Heart left ventricle (tissue), 16 donors: ENCODE measurements around the gene OR6Y1. TPM values are rescaled to one million over a fixed set of nuclear protein-coding genes. Genes with fewer than 3 reads are reported as not detected.

Experiments used
- ATAC-seq, 4 donors: fragments of 200-7000 bp; cut with Tn5 transposase; one replicate each; pipeline ENCODE4 v1.9.1; 2020 to 2022; ENCODE audit warnings: moderate library complexity in 4 of 4, mild to moderate bottlenecking in 3 of 4, moderate number of reproducible peaks in 1 of 4
- DNase-seq, 5 donors: peaks; one replicate each; pipeline ENCODE4 v3.0.0-alpha.2; 2020
- H3K27ac ChIP-seq, 12 donors: fragments of 200-600 bp; sonication (generic) in 4 of 12; one replicate each; pipeline versions ENCODE4 v1.5.0 to v1.8.0; 2016 to 2022; ENCODE audit warnings: mild to moderate bottlenecking in 2 of 12
- H3K27me3 ChIP-seq, 9 donors: fragments of 200-600 bp; sonication (generic) in 2 of 9; one replicate each; pipeline versions ENCODE4 v1.5.1 to v1.8.0; 2016 to 2022; ENCODE audit warnings: mild to moderate bottlenecking in 3 of 9
- H3K36me3 ChIP-seq, 9 donors: fragments of 200-600 bp; sonication (generic) in 2 of 9; one replicate each; pipeline versions ENCODE4 v1.5.0 to v1.8.0; 2018 to 2022; ENCODE audit warnings: mild to moderate bottlenecking in 2 of 9
- H3K4me1 ChIP-seq, 12 donors: fragments of 200-600 bp; sonication (generic) in 4 of 12; one replicate each; pipeline versions ENCODE4 v1.5.0 to v1.8.0; 2016 to 2022; ENCODE audit warnings: mild to moderate bottlenecking in 3 of 12
- H3K4me3 ChIP-seq, 12 donors: fragments of 200-600 bp; sonication (generic) in 4 of 12; one replicate each; pipeline versions ENCODE4 v1.5.0 to v1.8.0; 2017 to 2022; ENCODE audit warnings: mild to moderate bottlenecking in 9 of 12, moderate library complexity in 4 of 12
- H3K9me3 ChIP-seq, 12 donors: fragments of 200-600 bp; sonication (generic) in 4 of 12; one replicate each; pipeline versions ENCODE4 v1.5.0 to v1.8.0; 2016 to 2022; ENCODE audit warnings: mild to moderate bottlenecking in 1 of 12
- POLR2A ChIP-seq, 2 donors: fragments of 450-650 bp; IDR thresholded peaks; one replicate each; pipeline ENCODE4 v1.6.1; 2017; ENCODE audit warnings: antibody characterized with exemption in 2 of 2, mild to moderate bottlenecking in 2 of 2, moderate library complexity in 2 of 2
- WGBS, 4 donors: extraction: QIAGEN DNeasy Blood & Tissue Kit in 2 of 4; methylation state at CpG; one replicate each; pipeline versions ENCODE4 v1.1.5 to v1.1.7; 2013 to 2018; 5-methylcytosine and 5-hydroxymethylcytosine counted together
- intact Hi-C, 10 donors: fragments of 100-400 bp; cut with DNase I; formaldehyde crosslinking; loops; one replicate each; pipeline versions ENCODE4 v1.11.1 to v1.14.2; 2022
- polyA plus RNA-seq, 2 donors: library from polyadenylated mRNA; stranded (reverse); fragments of 200-250 nt; gene quantifications; one replicate each; pipeline ENCODE4 v1.2.3, GENCODE V29; 2013
- total RNA-seq, 9 donors: library from RNA; depleted of rRNA in 2 of 9; stranded (reverse); fragments of >200 nt in 2 of 9; fragmentation: NEBNext Ultra II Directional in 3 of 9; extraction: Animal tissue kit (Norgen Biotek cat#: 25700) in 3 of 9; gene quantifications; one replicate each; pipeline versions ENCODE4 v1.1.0 to v1.2.4, GENCODE V29; 2016 to 2023
- TF ChIP-seq, protein P1 (sequence below), 12 donors: fragments of 200-600 bp; sonication (generic) in 4 of 12; IDR thresholded peaks; one replicate each; pipeline versions ENCODE4 v1.5.0 to v1.8.0; 2018 to 2022; ENCODE audit warnings: antibody characterized with exemption in 12 of 12, mild to moderate bottlenecking in 5 of 12
- donor health status: ischemic (EF 13 %, LVEDD 7.1; RV severe dilation, severe dysfunction).
- donor health status: healthy with polysubstance abuse.
- donor health status: DM: no; HTN: yes; CAD: no.
- donor health status: DM: no; HTN: no; CAD: no.
- donor health status: ischemic (EF 25% LVEDD 6.9; RV normal size, moderate dysfunction).
- donor health status: ischemic (EF 25% LVEDD 5.7; RV mildly dilated, moderate dysfunction).
- donor health status: healthy.
- donor health status: DM: yes; HTN: yes; CAD: no.
- donor health status: ischemic (EF 35%, LVEDD 5.7; RV mildly dilated, moderate dysfunction).
- donor health status: nonischemic (EF 11% LVEDD 7.7; RV severe dilation, severe dysfunction).
- donor health status: DM: yes; HTN: yes; CAD: no.
- donor health status: PGD.
- donor health status: ischemic (EF 29% LVEDD 5.4; RV normal size, mild dysfunction).
- donor health status: nonischemic (EF 23%, LVEDD 6.1; RV moderate dilation, normal function).

OR6Y1 gene
- total and polyA plus RNA-seq, 11 donors = not detected

DNA sequence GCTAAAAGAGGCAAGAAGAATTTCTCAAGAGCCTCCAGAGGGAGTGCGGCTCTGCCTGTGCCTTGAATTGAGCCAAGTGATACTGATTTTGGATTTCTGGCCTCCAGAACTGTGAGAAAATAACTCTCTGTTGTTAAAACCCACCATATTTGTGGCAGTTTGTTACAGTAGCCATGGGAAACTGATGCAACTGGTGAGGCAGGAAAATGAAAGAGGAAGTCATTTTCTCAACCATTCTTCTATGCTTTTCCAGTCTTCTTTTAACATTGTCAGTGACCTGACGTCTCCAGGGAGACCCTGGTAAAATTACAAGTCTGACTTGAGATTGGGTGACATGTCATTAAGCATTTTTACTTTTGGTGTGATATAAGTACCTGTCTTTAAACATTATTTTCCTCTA lies 10.4 kb upstream of the OR6Y1 start:
- Histone ChIP-seq H3K4me3 (no peak overlapping the region), H3K27ac (no peak overlapping the region), H3K4me1 (peaks cover 0 to 8% (median 0%) of the 10 kb centered on the region in 12 donors), H3K36me3 (no peaks in the 10 kb centered on the region), H3K27me3 (no peaks in the 10 kb centered on the region), H3K9me3 (no peaks in the 10 kb centered on the region)
- intact Hi-C loops = no loop called here
- TF ChIP-seq, protein P1, sequence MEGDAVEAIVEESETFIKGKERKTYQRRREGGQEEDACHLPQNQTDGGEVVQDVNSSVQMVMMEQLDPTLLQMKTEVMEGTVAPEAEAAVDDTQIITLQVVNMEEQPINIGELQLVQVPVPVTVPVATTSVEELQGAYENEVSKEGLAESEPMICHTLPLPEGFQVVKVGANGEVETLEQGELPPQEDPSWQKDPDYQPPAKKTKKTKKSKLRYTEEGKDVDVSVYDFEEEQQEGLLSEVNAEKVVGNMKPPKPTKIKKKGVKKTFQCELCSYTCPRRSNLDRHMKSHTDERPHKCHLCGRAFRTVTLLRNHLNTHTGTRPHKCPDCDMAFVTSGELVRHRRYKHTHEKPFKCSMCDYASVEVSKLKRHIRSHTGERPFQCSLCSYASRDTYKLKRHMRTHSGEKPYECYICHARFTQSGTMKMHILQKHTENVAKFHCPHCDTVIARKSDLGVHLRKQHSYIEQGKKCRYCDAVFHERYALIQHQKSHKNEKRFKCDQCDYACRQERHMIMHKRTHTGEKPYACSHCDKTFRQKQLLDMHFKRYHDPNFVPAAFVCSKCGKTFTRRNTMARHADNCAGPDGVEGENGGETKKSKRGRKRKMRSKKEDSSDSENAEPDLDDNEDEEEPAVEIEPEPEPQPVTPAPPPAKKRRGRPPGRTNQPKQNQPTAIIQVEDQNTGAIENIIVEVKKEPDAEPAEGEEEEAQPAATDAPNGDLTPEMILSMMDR (IDR thresholded peaks at IDR 0.05) = no peak
- no peak for TF ChIP-seq POLR2A (IDR thresholded peaks at IDR 0.05)
- 62 to 71% (median 67%) methylated on average over 2 of the region's 2 CpGs for WGBS, 4 donors
- ATAC-seq = no peak
- DNase-seq = no peak

DNA sequence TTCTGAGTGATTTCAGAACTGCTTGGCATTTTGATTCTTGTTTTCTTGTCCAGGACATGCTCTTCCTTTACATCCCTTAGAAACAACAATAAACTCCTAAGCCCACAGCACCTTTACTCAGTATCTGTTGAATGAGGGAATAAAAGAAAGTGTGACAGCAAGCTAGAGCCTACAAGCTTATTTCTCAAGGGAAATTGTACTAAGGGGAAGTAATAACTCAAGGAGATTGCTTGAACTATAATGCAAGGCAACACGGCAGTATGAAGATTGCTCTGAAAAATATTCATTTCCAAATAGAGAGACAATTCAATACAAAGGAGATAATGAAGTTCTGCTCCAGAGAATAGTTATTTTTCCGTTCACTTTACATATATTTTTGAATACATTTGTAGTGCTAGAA lies 9.6 kb upstream of the OR6Y1 start:
- no peaks in the 10 kb centered on the region for H3K27me3 ChIP-seq
- ATAC-seq (no peak), DNase-seq (no peak)
- H3K9me3 ChIP-seq = no peaks in the 10 kb centered on the region
- TF ChIP-seq, protein P1 (IDR thresholded peaks at IDR 0.05) = no peak
- TF ChIP-seq POLR2A (IDR thresholded peaks at IDR 0.05) = no peak
- no peak overlapping the region for H3K27ac ChIP-seq
- WGBS, 4 donors = 74 to 84% (median 79%) methylated on average over 2 of the region's 2 CpGs
- H3K4me1 ChIP-seq = peaks cover 0 to 8% (median 0%) of the 10 kb centered on the region in 12 donors
- H3K4me3 ChIP-seq = no peak overlapping the region
- intact Hi-C loops = no loop called here
- H3K36me3 ChIP-seq = no peaks in the 10 kb centered on the region

- intact Hi-C loops = no loop called here
- WGBS, 4 donors = 68 to 80% (median 79%) methylated on average over 1 of the region's 1 CpG
- DNase-seq (no peak), ATAC-seq (no peak)
- Histone ChIP-seq H3K36me3 (no peaks in the 10 kb centered on the region), H3K4me3 (no peak overlapping the region), H3K9me3 (no peaks in the 10 kb centered on the region), H3K27me3 (no peaks in the 10 kb centered on the region), H3K27ac (no peak overlapping the region), H3K4me1 (peaks cover 0 to 5% (median 0%) of the 10 kb centered on the region in 12 donors)
- TF ChIP-seq, protein P1 (IDR thresholded peaks at IDR 0.05) = no peak
- no peak for TF ChIP-seq POLR2A (IDR thresholded peaks at IDR 0.05)
Measured at GRCh38 chr1:158559696-158560095, 5.5 kb upstream of the OR6Y1 start.

DNA sequence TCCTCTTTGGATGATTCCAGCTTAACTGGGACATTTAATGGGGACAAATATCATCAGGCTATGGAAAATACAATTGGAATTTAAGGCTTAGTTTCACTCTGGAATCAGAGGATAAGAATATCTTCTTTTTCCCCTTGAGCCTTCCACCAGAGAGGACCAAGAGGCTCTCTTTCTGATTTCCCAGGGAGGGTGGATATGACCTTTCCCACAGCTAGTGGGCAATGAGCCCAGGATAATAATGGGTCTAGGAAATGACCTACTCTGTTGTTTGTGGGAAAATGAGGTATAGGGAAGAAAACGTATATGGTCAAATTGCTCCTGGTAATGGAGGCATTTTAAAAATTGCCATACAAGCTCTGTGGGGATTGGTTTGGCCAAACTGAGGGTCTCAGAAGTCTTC lies 1.9 kb downstream of the OR6Y1 start:
- intact Hi-C loops = no loop called here
- H3K27ac ChIP-seq = peak overlapping the region in 6 of 12 donors; percentile 44 to 72 (median 50)
- WGBS, 4 donors = 52 to 59% (median 53%) methylated on average over 1 of the region's 1 CpG

More for the DNA sequence above, 1.9 kb downstream of the OR6Y1 start:
- Histone ChIP-seq H3K36me3 (no peaks in the 10 kb centered on the region), H3K9me3 (no peaks in the 10 kb centered on the region), H3K27me3 (no peaks in the 10 kb centered on the region), H3K4me3 (no peak overlapping the region), H3K4me1 (no peaks in the 10 kb centered on the region)
- TF ChIP-seq, protein P1 (IDR thresholded peaks at IDR 0.05) = no peak
- no peak for TF ChIP-seq POLR2A (IDR thresholded peaks at IDR 0.05)
- peak in 2 of 5 donors; percentile 19 to 23 for DNase-seq
- ATAC-seq = peak in 1 of 4 donors; percentile 39
